Spinal cord (tissue), 10 donors: ENCODE measurements around the gene MTFP1. TPM values are rescaled to one million over a fixed set of nuclear protein-coding genes. Genes with fewer than 3 reads are reported as not detected.
A peak's percentile ranks its signal among the peaks of the same experiment; 100 is the strongest.
"Not testable (repeated sequence)": the region's sequence is repeated elsewhere in the genome, so short reads cannot be mapped to it uniquely, and the experiment has no call there.

Source experiments
- DNase-seq, 6 donors: peaks; one replicate each; pipeline versions ENCODE4 v3.0.0 to v3.0.0-alpha.2; 2013 to 2015; ENCODE audit warnings: low spot score in 6 of 6, low read depth in 4 of 6
- H3K27ac ChIP-seq: one replicate; pipeline ENCODE4 v1.5.1; 2013; ENCODE audit warnings: low read depth, low read length, control low read depth
- H3K27me3 ChIP-seq: one replicate; pipeline ENCODE4 v1.6.1; 2013; ENCODE audit warnings: low read length; ENCODE audit not compliant: control insufficient read depth, insufficient read depth
- H3K36me3 ChIP-seq: one replicate; pipeline ENCODE4 v1.6.1; 2013; ENCODE audit warnings: low read length; ENCODE audit not compliant: control insufficient read depth, insufficient read depth
- H3K4me1 ChIP-seq: one replicate; pipeline ENCODE4 v1.6.1; 2013; ENCODE audit warnings: low read length; ENCODE audit not compliant: control insufficient read depth, insufficient read depth
- H3K4me3 ChIP-seq: one replicate; pipeline ENCODE4 v1.5.1; 2013; ENCODE audit warnings: low read depth, low read length, control low read depth
- H3K9me3 ChIP-seq: one replicate; pipeline ENCODE4 v1.6.1; 2013; ENCODE audit warnings: low read length; ENCODE audit not compliant: control insufficient read depth, insufficient read depth
- WGBS: methylation state at CpG from one replicate; pipeline ENCODE4 v1.1.5; 2013; ENCODE audit warnings: missing lambda C conversion rate; ENCODE audit not compliant: insufficient coverage; 5-methylcytosine and 5-hydroxymethylcytosine counted together
- polyA plus RNA-seq, 2 donors: library from polyadenylated mRNA; unstranded; fragments of 120-200 nt; gene quantifications; one replicate each; pipeline ENCODE4 v1.2.1, GENCODE V29; 2013; ENCODE audit not compliant: insufficient read length in 2 of 2
- total RNA-seq, 2 donors: library from RNA; depleted of rRNA in 1 of 2; stranded (reverse); fragments of 120-200 nt in 1 of 2; fragments of >200 nt in 1 of 2; gene quantifications; one replicate each; pipeline versions ENCODE4 v1.2.3 to v1.2.4, GENCODE V29; 2013 to 2014
- donor health status: healthy.

The MTFP1 gene
- total and polyA plus RNA-seq, 4 donors = 2.1 to 9.5 (median 6.4) TPM

GRCh38 chr22:30400159-30400558 lies 25.4 kb upstream of the MTFP1 start:
- Histone ChIP-seq H3K4me1 (peaks cover 37% of the 10 kb centered on the region), H3K27me3 (no peaks in the 10 kb centered on the region), H3K36me3 (peaks cover 26% of the 10 kb centered on the region), H3K9me3 (no peaks in the 10 kb centered on the region), H3K27ac (no peak overlapping the region), H3K4me3 (no peak overlapping the region)
- DNase-seq = no peak
- WGBS = 56% methylated on average over 1 of the region's 1 CpG

- Histone ChIP-seq H3K4me1 (peaks cover 39% of the 10 kb centered on the region), H3K36me3 (peaks cover 29% of the 10 kb centered on the region)
- DNase-seq, H3K9me3 ChIP-seq, H3K4me3 ChIP-seq, H3K27ac ChIP-seq, H3K27me3 ChIP-seq: not testable (repeated sequence)
- no CpG with 5 or more reads among the region's 3 CpGs for WGBS
Observed at GRCh38 chr22:30401024-30401423, 24.5 kb upstream of the MTFP1 start.

DNA sequence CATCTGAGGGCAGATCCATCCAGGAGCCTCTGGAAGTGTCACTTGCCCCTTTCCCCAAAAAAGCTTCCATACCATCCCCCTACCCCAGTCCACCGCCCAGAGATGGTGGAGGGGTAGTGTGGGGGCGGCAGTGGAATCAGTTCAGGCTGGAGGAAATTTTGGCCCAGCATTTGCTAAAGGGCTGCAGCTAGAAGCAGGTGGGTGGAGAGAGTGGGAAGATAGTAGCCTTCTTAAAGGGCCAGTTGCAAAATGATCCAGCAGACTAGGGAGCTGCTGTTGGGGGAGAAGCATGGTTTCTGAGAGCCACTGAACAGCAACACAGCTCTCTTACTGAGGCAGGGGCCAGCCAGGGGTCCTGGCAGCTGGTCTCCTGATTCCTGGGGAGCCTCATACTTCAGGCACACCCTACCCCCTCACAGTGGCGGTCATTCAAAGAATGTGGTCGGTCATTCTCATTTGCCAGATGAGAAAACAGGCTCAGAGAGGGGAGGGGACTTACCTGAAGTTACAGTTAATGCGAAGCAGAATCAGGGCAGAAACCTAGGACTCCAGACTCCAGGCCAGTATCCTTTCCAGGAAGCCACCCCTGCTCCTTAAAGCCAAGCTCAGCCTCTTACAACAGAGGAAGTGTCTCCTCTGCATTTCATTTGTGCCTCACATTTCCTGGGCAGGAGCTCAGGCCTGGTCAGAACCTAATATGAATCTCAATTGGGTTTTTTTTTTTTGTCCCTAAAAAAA lies 23.4 kb upstream of the MTFP1 start:
- Histone ChIP-seq H3K9me3 (no peaks in the 10 kb centered on the region), H3K4me3 (no peak overlapping the region), H3K27ac (no peak overlapping the region), H3K36me3 (peaks cover 33% of the 10 kb centered on the region), H3K4me1 (peaks cover 34% of the 10 kb centered on the region), H3K27me3 (no peaks in the 10 kb centered on the region)
- 0% methylated on average over 1 of the region's 5 CpGs for WGBS
- no peak for DNase-seq

DNA sequence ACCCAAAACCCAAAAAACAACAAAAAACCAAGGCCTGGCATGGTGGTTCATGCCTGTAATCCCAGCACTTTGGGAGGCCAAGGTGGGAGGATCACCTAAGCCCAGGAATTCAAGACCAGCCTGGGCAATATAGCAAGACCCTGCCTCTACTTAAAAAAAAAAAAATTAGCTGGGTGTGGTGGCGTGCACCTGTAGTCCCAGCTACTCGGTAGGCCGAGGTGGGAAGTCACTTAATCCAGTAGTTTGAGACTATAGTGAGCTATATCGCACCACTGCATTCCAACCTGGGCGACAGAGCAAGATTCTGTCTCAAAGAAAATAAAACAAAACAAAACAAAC lies 22.8 kb upstream of the MTFP1 start:
- not testable (repeated sequence) for DNase-seq, H3K4me3 ChIP-seq, H3K27me3 ChIP-seq, H3K9me3 ChIP-seq, H3K27ac ChIP-seq
- WGBS = 93% methylated on average over 3 of the region's 5 CpGs
- peaks cover 28% of the 10 kb centered on the region for H3K4me1 ChIP-seq
- H3K36me3 ChIP-seq = peaks cover 38% of the 10 kb centered on the region

DNA sequence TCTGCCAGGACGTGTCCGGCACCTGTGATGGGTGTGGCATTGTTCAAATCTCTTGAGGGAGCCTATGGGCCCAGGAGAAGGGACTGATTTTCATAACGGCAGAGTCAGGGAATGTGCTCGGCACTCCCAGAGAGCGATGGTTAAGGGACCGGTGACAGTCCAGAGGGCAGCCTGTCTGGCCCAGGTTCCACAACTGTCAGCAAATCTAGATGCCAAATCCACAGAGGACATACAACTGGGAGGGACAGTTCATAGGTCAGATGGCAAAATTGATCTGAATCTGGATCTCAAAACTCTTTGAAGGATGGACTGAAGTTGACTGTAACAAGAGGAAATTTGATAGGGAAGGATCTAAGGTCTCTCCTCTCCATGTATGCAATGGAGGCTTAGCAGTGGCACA lies 21.3 kb upstream of the MTFP1 start:
- Histone ChIP-seq H3K4me3 (no peak overlapping the region), H3K36me3 (peaks cover 49% of the 10 kb centered on the region), H3K27ac (no peak overlapping the region), H3K9me3 (no peaks in the 10 kb centered on the region), H3K4me1 (peaks cover 14% of the 10 kb centered on the region), H3K27me3 (no peaks in the 10 kb centered on the region)
- DNase-seq = no peak
- WGBS = 85% methylated on average over 6 of the region's 6 CpGs

- no peak overlapping the region for H3K27ac ChIP-seq
- H3K36me3 ChIP-seq = peaks cover 58% of the 10 kb centered on the region
- no peak for DNase-seq
- no peaks in the 10 kb centered on the region for H3K27me3 ChIP-seq
- WGBS = 95% methylated on average over 2 of the region's 4 CpGs
- no peaks in the 10 kb centered on the region for H3K9me3 ChIP-seq
- peaks cover 13% of the 10 kb centered on the region for H3K4me1 ChIP-seq
- H3K4me3 ChIP-seq = no peak overlapping the region
Observed at GRCh38 chr22:30405731-30406130, 19.8 kb upstream of the MTFP1 start.

DNA sequence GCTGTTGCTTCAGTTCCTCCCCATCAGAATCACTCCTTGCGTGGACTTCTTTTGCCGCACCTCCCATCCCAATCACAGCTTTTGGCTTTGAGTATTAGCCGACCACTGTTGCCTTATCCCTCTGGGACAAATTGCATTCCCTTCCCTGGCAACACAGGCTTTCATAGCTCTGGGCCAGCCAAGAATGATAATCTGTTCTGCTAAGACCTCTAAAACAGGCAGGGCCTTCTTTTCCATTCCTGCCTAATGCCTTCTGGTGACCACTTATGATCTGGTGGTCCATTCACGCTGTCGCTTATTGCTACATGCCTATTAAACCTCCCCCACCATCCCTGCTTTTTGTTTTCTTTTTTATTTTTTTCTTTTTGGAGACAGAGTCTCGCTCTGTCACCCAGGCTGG lies 19.2 kb upstream of the MTFP1 start:
- no peak overlapping the region for H3K27ac ChIP-seq
- 68% methylated on average over 6 of the region's 6 CpGs for WGBS
- no peak overlapping the region for H3K4me3 ChIP-seq
- H3K9me3 ChIP-seq = no peaks in the 10 kb centered on the region
- peaks cover 64% of the 10 kb centered on the region for H3K36me3 ChIP-seq
- H3K27me3 ChIP-seq = no peaks in the 10 kb centered on the region
- H3K4me1 ChIP-seq = peaks cover 13% of the 10 kb centered on the region
- peak in 1 of 6 donors; percentile 23 for DNase-seq

GRCh38 chr22:30408388-30409102 lies 17.0 kb upstream of the MTFP1 start:
- Histone ChIP-seq H3K9me3 (no peaks in the 10 kb centered on the region), H3K4me3 (no peak overlapping the region), H3K36me3 (peaks cover 66% of the 10 kb centered on the region), H3K27ac (no peak overlapping the region), H3K4me1 (peaks cover 7% of the 10 kb centered on the region), H3K27me3 (no peaks in the 10 kb centered on the region)
- DNase-seq = no peak
- whole genome bisulfite sequencing = 79% methylated on average over 12 of the region's 13 CpGs

GRCh38 chr22:30411780-30412179 lies 13.8 kb upstream of the MTFP1 start:
- WGBS = 96% methylated on average over 3 of the region's 3 CpGs
- Histone ChIP-seq H3K36me3 (peaks cover 83% of the 10 kb centered on the region), H3K4me1 (no peaks in the 10 kb centered on the region), H3K4me3 (no peak overlapping the region), H3K9me3 (no peaks in the 10 kb centered on the region), H3K27ac (no peak overlapping the region), H3K27me3 (no peaks in the 10 kb centered on the region)
- DNase-seq = no peak

- Histone ChIP-seq H3K4me1 (no peaks in the 10 kb centered on the region), H3K36me3 (peaks cover 81% of the 10 kb centered on the region), H3K27me3 (no peaks in the 10 kb centered on the region), H3K4me3 (no peak overlapping the region), H3K9me3 (no peaks in the 10 kb centered on the region), H3K27ac (no peak overlapping the region)
- no peak for DNase-seq
- WGBS = 51% methylated on average over 4 of the region's 4 CpGs
Observed at GRCh38 chr22:30413001-30413400, 12.6 kb upstream of the MTFP1 start.
